RWPE1 (cell line): ENCODE data around the gene CHD9.

Experiments
- CTCF ChIA-PET: fragments of 350-600 bp; sonication (Branson Sonifier 250); formaldehyde crosslinking; extraction: SDS; loops from one replicate; lab custom pipeline; 2021; lab: Yijun Ruan, JAX
- POLR2A ChIA-PET: fragments of 400-600 bp; formaldehyde crosslinking; extraction: SDS; loops from one replicate; lab custom pipeline; 2020; ENCODE audit warnings: antibody characterized with exemption; ENCODE audit not compliant: low non-redundant PET; lab: Yijun Ruan, JAX
- DNase-seq: peaks from one replicate; pipeline ENCODE4 v3.0.0; 2012; ENCODE audit warnings: low spot score
- H3K27ac ChIP-seq: fragments of 450-650 bp; 2 replicates; pipeline ENCODE4 v1.5.1; 2017
- TF ChIP-seq, protein P1 (sequence below): fragments of 450-650 bp; conservative IDR thresholded peaks from 2 replicates; pipeline ENCODE4 v1.5.1; 2017; ENCODE audit warnings: low read depth, mild to moderate bottlenecking

CHD9 gene

DNA sequence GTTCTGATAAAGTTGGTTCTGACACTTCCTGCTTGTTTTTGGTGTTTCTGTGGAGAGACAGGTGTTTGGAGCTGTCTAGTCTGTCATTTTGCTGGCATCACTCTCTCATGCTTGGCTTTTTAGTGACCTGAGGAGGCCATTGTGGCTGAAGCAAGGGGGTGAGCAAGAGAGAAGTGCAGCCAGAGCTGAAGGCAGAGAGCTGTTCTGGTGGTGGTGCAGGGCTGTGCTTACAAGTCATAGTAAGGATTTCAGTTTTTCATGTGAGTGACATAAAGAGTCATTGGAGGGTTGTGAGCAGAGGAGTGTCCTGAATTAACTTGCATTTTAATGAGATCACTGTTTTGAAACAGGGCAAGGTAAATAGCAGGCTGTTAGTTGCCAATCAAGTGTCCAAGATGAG, 97.5 kb downstream of the CHD9 start:
- ChIA-PET CTCF (no interaction called here), POLR2A (no interaction called here)
- TF ChIP-seq, protein P1, sequence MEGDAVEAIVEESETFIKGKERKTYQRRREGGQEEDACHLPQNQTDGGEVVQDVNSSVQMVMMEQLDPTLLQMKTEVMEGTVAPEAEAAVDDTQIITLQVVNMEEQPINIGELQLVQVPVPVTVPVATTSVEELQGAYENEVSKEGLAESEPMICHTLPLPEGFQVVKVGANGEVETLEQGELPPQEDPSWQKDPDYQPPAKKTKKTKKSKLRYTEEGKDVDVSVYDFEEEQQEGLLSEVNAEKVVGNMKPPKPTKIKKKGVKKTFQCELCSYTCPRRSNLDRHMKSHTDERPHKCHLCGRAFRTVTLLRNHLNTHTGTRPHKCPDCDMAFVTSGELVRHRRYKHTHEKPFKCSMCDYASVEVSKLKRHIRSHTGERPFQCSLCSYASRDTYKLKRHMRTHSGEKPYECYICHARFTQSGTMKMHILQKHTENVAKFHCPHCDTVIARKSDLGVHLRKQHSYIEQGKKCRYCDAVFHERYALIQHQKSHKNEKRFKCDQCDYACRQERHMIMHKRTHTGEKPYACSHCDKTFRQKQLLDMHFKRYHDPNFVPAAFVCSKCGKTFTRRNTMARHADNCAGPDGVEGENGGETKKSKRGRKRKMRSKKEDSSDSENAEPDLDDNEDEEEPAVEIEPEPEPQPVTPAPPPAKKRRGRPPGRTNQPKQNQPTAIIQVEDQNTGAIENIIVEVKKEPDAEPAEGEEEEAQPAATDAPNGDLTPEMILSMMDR = no peak
- no peak for DNase-seq
- H3K27ac ChIP-seq = no peak overlapping the region

DNA sequence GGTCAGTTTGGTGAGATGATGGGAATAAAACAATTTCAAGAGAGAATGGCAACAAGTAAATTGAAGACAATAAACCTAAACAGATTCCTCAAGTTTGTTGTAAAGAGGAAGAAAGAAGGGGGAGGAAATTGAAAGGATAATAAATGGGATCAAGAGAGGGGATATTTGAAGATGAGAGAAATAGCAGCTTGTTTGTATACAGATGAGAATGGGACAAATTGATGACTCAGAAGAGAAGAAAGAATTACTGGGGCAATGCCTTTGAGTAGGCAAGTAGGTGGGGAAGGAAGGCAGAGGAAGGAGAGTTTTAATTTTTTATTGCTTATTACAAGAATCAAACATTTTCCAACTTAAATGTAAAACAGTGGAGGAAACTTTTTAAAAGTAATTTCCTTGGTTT, 98.3 kb downstream of the CHD9 start:
- ChIA-PET POLR2A (no interaction called here), CTCF (no interaction called here)
- no peak overlapping the region for H3K27ac ChIP-seq
- no peak for DNase-seq
- TF ChIP-seq, protein P1 = no peak

DNA sequence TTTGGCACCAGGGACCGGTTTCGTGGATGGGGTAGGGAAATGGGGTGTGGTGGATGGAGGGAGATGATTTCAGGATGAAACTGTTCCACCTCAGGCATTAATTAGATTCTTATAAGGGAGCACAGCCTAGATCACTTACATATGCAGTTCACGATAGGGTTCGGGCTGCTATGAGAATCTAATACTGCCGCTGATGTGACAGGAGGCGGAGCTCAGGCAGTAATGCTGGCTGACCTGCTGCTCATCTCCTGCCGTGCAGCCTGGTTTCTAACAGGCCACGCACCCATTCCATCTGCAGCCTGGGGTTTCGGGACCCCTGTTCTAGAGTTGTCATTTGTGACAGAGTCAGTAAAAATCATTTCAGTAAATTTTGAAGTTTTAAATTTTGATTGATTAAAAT, 99.7 kb downstream of the CHD9 start:
- ChIA-PET POLR2A (no interaction called here), CTCF (interaction anchor here (0.6 kb wide), 1 partner anchor 56 kb away, joined by 7 read pairs; no protein-coding TSS in a partner anchor)
- H3K27ac ChIP-seq = no peak overlapping the region
- no peak for DNase-seq
- TF ChIP-seq, protein P1 = no peak

DNA sequence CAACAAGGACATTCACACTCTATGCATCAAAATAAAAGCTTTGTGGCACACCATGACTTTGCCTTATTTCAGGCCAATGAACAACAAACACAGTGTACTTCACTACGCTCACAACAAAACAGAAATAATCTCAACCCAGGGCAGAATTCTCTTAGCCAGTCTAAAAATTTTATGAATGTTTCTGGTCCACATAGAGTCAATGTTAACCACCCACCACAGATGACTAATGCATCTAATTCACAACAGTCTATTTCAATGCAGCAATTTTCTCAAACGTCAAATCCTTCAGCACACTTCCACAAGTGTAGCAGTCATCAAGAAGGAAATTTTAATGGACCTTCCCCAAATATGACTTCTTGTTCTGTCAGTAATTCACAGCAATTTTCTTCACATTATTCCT, 101.7 kb downstream of the CHD9 start:
- CTCF ChIA-PET = interaction anchor here (0.7 to 3.2 kb wide), 3 partner anchors 12 to 102 kb away, joined by 3 to 9 read pairs (median 3); partner anchors contain the start of gene CHD9
- POLR2A ChIA-PET = no interaction called here
- no peak for DNase-seq
- TF ChIP-seq, protein P1 = no peak
- no peak overlapping the region for H3K27ac ChIP-seq

DNA sequence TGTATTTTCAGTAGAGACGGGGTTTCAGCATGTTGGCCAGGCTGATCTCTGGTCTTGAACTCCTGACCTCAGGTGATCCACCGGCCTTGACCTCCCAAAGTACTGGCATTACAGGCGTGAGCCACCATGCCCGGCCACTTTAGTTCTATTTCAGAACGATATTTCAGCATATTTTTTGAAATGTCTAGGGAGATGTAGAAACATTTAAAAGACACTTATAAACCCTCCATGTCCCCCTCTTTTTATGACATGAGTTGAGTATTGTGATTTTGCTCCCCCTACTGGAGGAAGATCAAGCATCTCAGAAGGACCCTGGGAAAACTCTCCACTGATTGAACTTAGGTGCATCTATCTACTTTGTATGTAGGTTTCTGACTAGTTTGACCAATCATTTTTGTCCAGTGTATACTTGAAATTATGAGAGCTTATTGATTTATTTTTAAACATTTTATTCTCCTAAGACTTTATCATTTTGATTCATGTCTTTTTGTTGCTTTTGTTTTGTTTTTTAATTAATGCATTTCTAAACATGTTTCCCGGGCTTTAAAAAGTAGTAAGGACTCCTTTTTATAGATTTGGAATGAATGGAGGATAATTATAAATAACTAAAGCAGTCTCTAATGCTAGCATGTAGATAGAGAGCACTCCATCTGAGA, 105.1 kb downstream of the CHD9 start:
- ChIA-PET CTCF (no interaction called here), POLR2A (no interaction called here)
- peak; percentile 36 for DNase-seq

DNA sequence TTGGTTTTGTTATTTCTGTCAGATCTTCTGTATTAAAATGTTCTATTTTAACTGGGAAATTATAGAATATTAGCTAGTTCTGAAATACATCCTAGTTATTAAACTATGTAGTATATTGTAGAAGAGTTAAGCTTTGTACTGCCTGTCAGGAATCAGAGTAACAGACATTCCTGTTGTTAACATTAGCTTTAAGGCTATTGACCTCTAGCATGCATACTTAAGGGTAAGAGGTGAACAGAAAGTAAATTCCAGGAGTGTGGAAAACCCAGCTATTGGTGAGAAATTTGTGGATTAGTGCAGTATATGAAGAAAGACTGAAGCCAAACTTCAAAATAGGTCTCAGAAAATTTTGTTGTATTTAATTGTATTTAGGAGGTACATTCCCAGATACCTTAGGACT, 111.3 kb downstream of the CHD9 start:
- ChIA-PET CTCF (interaction anchor here (1.5 kb wide), 1 partner anchor 111 kb away, joined by 3 read pairs; the partner anchor contains the start of gene CHD9), POLR2A (no interaction called here)
- H3K27ac ChIP-seq = no peak overlapping the region
- TF ChIP-seq, protein P1 = no peak
- DNase-seq = no peak

More for the DNA sequence above, 105.1 kb downstream of the CHD9 start:
- TF ChIP-seq, protein P1 = peak; percentile 72
- no peak overlapping the region for H3K27ac ChIP-seq
